Skeletal muscle cell (primary cell): ENCODE results near the gene RIMBP2.

ENCODE experiments used
- DNase-seq: peaks from one replicate; pipeline ENCODE4 v3.0.0-alpha.2; 2010; ENCODE audit warnings: low read depth
- H3K4me3 ChIP-seq: 2 replicates; pipeline ENCODE4 v1.5.1; 2011; ENCODE audit warnings: low read depth, mild to moderate bottlenecking, control low read depth, low read length, moderate library complexity

The RIMBP2 gene

DNA sequence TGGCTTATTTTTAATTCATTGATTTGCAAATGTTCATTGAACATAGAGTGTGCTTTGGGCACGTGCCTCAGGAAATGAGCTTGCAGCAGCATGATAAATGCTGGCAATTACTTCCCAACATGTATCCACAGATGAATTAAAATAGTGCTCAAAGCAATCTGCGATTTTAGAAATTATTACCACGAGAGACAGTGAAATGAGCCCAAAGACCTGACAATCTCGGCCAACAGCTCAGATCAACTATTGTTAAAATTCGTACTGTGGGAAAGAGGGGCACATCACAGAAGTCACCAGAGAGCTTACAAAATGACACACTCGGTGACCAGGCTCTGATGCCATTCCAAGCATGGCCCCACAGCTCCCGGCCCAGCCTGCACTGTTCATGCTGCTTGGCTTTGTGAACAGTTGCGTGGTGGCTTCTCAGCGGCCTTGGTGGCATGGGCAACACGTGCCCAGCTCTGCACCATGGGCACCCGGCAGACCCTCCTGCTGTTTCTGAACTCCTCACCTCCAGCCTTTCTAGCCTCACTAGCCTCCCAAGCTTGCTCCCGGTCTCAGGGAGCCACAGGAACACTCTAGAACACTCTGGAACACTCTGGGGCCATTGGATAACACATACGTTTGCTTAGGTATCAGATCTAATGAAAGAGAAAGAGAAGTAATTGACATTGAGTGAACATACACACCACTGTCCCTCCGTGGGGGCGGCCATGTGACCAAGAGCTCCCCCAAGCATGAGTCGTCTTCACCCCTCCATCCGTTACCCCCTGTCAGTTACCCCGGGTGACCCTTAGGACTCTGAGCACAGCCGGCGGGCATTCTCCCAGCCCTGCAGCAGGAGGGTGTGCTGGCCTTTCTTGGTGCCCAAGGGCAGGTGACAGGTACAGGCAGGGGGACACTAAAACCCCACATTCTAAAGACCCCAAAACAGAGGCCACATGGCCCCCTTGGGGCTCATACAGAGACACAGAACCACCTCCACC is 28.0 kb downstream of the RIMBP2 start:
- DNase-seq, result no peak
- H3K4me3 ChIP-seq, result no peak overlapping the region

DNA sequence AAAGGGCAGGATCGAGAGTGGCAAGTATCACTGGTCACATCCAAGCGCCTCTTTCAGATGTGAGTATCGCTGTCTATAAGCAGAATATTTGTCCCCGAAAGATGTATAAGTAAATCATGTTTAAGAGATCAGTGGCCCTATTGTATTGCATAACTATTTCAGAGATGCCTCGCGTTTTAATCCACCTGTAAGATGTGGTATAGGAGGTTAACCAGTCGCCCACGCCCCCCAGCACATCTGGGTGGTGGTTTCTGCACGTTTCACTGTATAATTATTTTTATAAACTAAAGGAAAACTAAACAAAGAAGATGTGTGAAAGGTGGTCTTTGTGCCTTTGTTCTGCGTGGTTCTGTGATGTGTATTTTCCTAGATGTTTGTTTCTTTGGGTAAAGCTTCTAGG is 28.9 kb downstream of the RIMBP2 start:
- DNase-seq, result no peak
- no peak overlapping the region for H3K4me3 ChIP-seq

- no peak overlapping the region for H3K4me3 ChIP-seq
- no peak for DNase-seq
Measured at GRCh38 chr12:130686511-130686991, 29.5 kb downstream of the RIMBP2 start.

GRCh38 chr12:130685850-130686249 is 30.2 kb downstream of the RIMBP2 start:
- DNase-seq, result no peak
- no peak overlapping the region for H3K4me3 ChIP-seq

DNA sequence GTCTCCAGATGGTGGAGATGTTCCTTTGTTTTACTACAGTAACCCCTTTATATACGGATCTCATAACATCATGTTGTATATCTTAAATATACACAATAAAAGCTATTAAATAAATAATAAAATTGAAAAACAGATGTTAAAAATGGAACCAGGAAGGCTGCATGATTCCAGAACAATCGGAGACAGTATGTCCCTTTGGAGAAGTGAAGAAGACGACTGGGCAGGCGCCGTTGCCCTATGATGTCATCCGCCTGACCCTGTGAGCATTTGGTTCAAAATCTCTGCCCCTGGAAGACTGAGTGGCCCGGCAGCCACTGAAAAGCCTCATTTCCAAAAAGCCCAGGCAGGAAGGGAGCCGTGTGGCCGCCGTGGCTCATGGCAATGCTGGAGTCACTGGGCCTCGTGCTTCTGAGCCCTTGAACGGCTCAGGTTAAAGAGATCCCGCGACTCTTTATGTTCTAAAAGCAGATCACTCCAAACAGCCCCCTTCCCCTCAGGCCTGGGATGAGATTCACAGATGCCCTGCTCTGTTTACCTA is 30.8 kb downstream of the RIMBP2 start:
- no peak overlapping the region for H3K4me3 ChIP-seq
- DNase-seq, result no peak

DNA sequence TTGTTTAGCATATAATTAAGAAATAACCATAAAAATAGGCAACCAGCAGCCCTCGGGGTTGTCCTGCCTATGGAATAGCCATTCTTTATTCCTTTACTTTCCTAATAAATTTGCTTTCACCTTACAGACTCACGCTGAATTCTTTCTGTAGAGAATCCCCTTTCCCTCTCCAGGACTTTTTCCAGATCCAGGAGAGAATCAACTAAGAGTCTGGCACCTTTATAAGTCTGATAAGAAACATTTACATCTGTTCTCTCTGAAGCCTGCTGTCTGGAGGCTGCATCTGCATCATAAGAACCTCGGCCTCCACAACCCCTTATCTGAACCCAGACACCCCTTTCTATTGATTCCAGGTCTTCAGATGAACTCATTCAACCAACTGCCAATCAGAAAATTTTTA is 32.3 kb downstream of the RIMBP2 start:
- no peak for DNase-seq
- H3K4me3 ChIP-seq, result no peak overlapping the region

DNA sequence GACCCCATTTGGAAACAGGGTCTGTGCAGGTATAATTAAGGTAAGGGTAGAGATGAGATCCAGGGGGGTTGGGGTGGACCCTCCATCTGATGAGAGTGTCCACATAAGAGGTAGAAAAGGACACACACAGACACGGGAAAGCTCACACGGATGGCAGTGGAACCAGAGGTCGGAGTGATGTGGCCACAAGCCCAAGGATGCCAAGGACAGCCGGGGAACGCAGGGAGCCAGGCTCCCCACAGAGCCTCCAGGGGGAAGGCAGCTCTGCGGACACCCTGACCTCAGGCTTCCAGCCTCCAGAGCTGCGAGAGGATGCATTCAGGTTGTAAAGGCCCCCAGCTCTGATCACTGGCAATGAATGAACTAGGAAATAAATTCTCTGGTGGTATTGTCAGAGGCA is 33.0 kb downstream of the RIMBP2 start:
- no peak for DNase-seq
- no peak overlapping the region for H3K4me3 ChIP-seq

GRCh38 chr12:130680451-130680990 is 35.6 kb downstream of the RIMBP2 start:
- DNase-seq, result no peak
- H3K4me3 ChIP-seq, result no peak overlapping the region

DNA sequence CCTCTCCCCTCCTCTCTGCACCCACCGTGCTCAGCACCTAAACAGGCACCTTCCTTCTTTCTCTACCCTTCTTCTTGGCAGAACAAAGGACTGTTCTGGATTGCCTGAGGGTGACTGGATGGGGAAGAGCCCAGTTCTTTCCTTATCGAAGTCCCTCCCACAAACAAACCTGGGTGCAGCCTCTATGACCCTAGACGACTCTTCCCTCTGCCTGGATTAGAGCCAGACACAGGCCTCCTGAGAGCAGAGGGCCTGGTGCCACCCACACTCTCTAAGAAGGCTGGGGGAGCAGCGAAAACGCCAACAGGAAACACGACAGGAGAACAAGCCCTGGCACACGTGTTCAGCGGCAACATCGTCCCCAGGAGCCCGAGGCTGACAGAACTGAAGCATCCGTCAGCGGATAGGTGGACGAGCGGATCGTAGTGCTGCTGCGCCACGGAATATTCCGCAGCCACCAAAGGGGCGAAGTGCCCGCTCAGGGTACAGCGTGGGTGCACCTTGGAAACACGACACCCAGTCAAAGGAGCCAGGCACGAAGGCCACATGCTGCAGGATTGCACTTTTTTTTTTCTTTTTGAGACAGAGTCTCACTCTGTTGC is 38.0 kb downstream of the RIMBP2 start:
- DNase-seq, result no peak
- no peak overlapping the region for H3K4me3 ChIP-seq

DNA sequence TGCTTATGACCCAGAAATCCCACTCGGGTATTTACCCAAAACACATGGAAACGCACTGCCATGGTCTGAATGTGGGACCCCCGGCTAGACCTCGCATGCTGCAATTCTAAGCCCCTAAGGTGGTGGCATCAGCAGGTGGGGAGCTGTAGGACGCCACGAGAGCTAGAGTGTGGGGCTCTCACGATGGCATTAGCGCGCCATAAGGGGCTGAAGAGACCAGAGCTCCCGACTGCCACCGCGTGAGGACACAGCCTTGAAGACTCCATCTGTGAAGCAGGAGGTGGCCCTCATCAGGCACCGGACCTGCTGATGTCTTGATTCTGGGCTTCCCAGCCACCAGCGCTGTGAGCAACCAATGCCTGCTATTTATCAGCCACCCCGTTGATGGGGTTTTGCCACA is 40.3 kb downstream of the RIMBP2 start:
- DNase-seq, result no peak
- no peak overlapping the region for H3K4me3 ChIP-seq

DNA sequence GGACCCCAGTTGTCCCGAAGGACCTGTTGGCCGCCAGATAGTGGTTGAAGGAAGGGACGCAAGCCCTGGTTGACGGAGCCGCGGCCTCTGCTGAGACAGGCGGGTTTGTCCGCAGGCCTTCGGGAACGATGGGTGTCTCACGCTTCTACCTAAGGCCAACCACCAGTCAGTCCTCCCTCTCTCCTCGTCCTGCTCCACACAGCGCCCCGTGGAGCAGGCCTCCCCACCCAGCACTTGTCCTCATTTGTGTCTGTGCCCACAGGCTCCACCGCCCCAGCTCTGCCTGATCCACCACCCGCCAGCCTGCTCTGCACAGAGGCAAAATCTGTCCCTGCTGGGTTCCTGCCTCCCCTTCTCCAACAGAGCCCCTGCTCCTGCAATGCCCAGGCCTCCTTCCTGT is 41.0 kb downstream of the RIMBP2 start:
- DNase-seq, result no peak
- H3K4me3 ChIP-seq, result no peak overlapping the region

GRCh38 chr12:130674676-130675075 is 41.4 kb downstream of the RIMBP2 start:
- no peak for DNase-seq
- H3K4me3 ChIP-seq, result no peak overlapping the region

GRCh38 chr12:130673036-130673705 is 42.9 kb downstream of the RIMBP2 start:
- no peak for DNase-seq
- H3K4me3 ChIP-seq, result no peak overlapping the region

DNA sequence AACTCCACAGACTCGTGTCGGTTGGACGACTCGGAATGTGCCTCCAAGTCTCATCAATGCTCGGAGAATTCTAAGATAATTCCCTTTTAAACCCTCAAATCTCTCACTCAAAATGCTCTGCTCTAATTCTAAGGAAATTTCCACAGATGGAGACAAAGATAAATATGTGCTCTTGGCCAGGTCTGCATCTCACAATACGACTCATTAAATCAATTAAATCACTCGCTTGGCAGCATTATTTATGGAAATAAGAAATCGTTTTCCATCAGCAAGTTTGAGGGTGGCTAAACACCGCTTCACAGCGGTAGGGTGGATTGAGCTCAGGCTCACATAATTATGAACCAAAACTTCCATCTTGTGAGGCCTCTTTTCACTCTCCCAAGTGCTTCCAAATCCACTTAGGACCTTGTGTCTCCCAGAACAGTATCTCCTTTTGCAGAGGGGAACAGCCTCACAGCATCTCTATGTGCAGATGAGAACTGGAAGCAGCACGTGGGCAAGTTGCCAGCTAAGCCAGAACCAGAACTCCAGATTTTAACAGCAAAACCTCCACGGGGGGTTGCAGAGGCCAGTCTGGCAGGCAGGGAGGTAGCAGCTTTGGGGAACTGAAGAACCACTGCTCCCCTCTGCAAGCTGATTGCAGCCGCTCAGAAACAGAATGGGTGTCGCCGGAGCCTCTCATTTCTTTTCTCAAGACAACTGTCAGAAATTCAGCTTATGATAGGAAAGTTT is 43.8 kb downstream of the RIMBP2 start:
- H3K4me3 ChIP-seq, result no peak overlapping the region
- DNase-seq, result no peak

DNA sequence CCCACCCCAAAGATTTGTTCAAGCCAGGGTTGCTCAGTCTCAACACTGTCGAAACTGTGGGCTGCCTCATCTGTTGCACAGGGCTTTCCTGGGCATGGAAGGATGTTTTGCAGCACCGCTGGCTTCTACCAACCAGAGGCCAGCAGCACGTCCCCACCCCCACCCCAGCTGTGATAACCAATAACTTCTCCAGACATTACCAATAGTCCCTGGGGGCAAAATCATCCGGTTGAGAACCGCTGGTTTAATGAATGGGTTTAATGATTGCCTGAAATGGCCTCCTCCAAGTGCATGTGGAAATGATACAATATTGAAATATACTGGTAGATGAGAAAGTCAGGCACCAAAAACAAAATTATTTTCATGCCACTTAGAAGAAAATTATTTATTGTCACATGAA is 44.5 kb downstream of the RIMBP2 start:
- no peak for DNase-seq
- H3K4me3 ChIP-seq, result no peak overlapping the region

GRCh38 chr12:130669797-130670196 is 46.3 kb downstream of the RIMBP2 start:
- DNase-seq, result no peak
- no peak overlapping the region for H3K4me3 ChIP-seq

GRCh38 chr12:130669205-130669557 is 46.9 kb downstream of the RIMBP2 start:
- no peak overlapping the region for H3K4me3 ChIP-seq
- DNase-seq, result no peak

DNA sequence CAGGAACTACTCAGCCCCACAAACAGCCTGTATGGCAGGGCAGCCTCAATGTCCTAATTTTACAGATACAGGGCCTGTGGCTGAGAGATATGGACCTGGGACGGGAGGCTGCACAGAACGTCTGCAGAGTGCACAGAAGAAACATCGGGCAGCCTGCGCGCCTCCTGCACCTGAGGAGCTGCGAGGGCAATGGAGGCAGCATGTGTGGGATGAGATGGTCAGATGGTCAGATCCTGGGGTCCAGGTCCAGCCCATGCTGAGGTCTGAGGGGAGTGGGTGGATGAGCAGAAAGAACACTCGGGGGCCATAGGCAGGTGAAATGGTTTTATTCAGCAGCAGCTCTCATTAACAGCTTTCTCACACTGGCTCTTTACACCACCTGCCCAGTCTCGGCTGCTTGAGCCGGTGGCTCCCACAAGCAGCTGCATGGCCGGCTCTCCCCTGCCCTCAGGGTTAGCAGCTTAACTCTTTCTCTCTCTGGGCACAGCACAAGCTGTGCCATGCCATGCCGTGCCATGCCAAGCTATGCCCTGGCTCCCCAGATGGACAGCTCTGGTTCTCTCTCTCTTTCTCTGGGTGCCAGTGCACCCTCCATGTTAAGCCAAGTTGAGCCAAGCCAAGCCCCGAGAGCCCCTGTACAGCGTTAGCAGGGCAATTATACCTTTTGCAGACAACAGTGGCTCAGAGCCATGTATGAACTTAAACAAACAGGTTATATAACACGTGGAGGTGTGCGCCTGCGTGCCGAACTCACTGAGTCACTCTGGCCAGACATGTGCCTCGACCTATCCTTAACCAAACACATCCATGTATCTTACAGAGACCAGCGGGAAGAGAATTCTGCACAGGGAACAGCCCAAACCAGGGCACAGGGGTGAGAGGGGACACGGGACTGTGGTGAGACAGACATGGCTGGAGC is 47.6 kb downstream of the RIMBP2 start:
- no peak overlapping the region for H3K4me3 ChIP-seq
- no peak for DNase-seq
